NCI-H1436 treated with DMSO at 0.1 percent for 48 hours (cell line): Measurements from ENCODE around the gene MROH2B.
"Not testable (repeated sequence)": the region's sequence is repeated elsewhere in the genome, so short reads cannot be mapped to it uniquely, and the experiment has no call there.

Experiments used
- DNase-seq: peaks from one replicate; lab custom pipeline; 2025; lab: John Stamatoyannopoulos, UW

MROH2B gene

DNA sequence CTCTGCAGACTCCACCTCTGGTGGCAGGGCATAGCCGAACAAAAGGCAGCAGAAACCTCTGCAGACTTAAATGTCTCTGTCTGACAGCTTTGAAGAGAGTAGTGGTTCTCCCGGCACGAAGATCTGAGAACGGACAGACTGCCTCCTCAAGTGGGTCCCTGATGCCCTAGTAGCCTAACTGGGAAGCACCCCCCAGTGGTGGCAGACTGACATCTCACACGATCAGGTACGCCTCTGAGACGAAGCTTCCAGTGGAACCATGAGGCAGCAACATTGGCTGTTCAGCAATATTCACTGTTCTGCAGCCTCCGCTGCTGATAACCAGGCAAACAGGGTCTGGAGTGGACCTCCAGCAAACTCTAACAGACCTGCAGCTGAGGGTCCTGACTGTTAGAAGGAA, 48.5 kb downstream of the MROH2B start:
- not testable (repeated sequence) for DNase-seq

DNA sequence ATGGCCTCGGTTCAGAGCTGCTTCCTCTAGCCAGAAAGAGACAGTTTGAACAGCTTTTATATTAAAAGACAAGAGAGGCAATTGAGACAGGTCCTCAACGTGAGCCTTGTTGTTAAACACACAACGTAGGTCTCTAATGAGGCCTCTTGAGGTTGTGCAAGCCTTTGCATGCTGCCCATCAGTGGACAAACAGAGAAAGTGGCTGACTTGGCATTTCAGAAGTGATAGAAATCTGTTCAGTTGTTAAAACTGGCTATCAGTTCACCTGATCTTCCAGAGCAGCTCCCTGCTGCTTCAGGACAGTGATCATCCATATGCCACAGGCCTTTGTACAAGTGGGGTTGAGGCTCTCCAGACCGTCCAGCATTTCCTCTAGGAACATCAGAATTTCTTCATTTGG, 58.8 kb downstream of the MROH2B start:
- DNase-seq, result no peak

DNA sequence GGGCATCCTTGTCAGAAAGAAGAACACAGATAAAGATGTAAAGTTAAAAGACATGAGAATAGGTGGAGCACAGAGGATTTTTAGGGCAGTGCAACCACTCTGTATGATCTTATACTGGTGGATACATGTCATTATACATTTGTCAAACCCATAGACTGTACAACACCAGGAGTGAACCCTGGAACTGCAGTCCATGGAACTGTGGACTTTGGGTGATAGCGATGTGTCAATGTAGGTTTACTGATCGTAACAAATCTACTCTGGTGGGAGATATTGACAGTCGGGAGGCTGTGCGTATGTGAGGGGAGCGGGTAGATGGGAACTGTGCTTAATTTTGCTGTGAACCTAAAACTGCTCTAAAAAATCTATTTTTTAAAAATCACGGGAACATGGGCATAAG, 60.6 kb downstream of the MROH2B start:
- no peak for DNase-seq

DNA sequence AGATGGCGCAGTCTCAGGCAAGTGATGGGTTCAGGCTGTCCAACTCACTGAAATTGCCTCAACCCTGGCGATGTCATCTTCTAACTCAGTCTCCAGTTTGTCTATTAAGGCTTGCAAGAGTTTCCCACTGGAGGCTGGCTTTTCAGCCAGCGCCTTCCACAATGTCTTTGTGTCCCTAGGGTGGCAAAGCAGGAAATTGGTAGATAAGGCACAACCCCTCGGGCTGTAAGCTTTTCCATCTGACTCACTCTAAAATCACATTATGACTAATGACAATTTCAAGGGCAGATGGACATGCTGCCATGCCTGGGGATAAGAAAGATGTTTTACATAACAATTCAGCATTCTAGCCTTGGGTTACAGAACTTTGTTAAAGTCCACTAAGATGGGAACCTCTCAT, 61.9 kb downstream of the MROH2B start:
- no peak for DNase-seq

DNA sequence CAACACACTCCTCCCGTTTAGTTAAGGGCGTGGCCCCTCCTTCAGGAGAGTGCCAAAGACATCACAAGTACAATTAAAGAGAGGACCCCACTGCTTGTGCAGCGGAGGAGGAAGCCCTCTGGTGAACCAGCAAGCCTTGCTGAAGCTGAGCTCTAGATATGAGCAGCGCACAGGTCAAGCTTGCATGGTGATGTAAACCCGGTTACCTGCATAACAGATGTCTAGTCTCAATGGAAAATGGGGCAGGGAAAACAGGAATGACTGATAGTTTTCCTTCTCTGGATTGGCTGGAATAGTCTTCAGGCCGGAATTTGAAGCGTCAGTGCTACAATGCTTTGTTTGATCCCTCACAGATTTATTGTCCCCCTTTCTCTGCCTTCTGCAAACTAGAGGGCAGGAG, 66.2 kb downstream of the MROH2B start:
- no peak for DNase-seq

DNA sequence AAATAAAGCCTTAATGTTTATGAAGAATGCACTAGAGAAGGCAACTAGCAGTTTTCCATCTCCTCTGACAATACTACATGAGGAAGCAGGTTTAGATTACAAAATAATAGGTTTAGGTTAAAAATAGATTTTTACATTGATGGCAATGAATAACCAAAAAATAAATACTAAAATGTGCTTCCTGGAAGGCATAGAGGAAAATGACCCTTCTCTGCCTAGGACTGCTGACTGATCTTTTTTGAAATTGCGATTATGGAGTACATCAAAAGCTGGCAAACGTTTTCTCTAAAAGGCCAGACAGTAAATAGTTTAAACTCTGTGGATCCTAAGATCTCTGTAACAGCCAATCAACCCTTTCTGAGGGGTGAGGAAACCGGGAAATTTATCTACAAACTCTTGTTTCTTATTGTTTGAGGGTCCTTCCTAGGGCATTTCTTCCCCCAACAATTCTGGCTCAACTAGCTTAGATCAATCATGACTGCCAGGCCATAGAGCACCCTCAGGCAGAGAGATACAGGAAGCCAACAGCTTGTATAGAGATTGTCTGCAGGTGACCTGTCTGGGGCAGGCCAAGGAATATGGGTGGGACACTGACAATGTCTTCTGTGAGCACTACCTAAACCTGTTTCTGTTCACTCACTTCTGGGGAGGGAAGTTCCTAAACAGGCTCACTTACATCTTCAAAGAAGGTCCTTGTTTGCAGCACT, 67.3 kb downstream of the MROH2B start:
- DNase-seq, result no peak

DNA sequence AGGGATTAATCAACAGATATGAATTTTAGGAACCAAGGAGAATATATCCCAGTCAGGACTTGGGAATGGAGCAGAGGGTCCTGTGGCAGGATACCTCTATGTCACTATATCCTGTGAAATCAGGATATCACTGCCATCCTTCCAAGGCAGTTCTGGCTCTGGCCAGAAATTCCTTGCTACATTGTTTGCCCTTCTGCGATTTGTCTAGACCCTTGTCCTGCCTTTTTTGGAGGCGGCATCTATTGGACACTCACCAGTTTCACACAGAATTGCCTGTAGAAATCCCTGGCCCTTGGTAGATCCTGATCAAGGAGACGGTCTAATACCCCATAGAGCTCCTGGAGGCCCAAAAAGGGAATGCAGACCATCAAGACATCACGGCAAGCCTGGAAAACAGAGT, 71.2 kb downstream of the MROH2B start:
- no peak for DNase-seq

DNA sequence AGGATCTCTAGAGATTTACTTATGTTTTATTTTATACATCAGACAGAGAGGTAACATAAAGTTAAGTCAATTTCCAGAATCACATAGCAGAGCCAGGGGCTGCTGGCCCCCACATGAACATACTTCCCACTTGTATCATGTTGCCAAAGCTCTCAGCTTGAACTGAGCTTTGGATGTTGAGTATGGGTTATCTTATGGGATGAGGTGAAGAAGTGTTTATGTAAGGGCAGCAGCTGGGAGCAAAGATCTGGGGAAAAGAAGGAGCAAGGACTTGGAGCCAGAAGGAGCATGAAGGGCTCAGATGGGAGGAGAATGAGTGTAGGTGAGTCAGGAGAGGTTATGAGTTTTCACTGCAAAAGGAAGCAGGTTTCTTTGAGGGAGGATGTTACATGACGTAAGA, 72.0 kb downstream of the MROH2B start:
- no peak for DNase-seq

DNA sequence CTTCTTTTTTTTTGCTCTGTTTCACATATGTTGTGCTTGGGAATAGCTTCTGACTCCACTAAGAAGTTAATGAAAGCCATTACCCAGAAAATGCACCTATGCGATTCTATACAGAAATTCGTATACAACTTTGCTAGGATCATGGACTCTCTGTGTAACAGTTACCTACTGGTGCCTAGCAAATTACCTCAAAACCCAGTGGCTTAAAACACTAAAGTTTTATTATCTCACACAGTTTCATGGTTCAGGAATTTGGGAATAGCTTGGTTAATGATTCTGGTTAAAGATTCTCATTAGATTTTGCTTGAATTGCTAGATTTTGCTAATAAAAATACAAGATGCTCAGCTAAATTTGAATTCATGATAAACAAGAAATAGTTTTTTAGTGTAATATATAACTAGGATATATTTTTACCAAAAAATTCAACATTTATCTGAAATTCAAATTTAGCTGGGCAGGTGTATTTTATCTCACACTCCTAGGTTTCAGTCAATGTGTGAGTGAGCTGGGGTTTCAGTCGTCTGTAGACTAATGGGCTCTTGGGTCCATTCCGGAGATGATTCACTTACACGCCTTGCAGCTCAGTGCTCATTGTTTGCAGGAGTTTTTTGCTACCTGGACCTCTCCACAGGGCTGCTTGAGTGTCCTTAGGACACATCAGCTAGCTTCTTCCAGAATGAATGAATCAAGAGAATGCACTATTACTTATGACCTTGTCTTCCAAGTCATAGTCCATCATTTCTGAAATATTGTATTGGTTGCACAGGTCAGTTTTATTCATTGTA, 75.1 kb downstream of the MROH2B start:
- no peak for DNase-seq

DNA sequence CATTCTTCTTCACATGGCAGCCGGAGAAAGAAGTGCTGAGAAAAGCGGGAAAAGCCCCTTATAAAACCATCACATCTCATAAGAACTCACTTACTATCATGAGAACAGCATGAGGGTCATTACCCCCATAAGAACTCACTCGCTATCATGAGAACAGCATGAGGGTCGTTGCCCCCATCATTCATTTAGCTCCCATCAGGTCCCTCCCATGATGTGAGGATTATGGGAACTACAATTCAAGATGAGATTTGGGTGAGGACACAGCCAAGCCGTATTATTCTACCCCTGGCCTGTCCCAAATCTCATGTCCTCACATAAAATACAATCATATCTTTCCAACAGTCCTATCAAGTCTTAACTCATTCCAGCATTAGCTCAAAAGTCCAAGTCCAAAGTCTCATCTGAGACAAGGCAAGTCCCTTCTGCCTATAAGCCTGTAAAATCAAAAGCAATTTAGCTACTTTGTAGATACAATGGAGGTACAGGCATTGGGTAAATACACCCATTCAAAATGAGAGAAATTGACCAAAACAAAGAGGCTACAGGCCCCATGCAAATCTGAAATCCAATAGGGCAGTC, 79.1 kb downstream of the MROH2B start:
- no peak for DNase-seq

DNA sequence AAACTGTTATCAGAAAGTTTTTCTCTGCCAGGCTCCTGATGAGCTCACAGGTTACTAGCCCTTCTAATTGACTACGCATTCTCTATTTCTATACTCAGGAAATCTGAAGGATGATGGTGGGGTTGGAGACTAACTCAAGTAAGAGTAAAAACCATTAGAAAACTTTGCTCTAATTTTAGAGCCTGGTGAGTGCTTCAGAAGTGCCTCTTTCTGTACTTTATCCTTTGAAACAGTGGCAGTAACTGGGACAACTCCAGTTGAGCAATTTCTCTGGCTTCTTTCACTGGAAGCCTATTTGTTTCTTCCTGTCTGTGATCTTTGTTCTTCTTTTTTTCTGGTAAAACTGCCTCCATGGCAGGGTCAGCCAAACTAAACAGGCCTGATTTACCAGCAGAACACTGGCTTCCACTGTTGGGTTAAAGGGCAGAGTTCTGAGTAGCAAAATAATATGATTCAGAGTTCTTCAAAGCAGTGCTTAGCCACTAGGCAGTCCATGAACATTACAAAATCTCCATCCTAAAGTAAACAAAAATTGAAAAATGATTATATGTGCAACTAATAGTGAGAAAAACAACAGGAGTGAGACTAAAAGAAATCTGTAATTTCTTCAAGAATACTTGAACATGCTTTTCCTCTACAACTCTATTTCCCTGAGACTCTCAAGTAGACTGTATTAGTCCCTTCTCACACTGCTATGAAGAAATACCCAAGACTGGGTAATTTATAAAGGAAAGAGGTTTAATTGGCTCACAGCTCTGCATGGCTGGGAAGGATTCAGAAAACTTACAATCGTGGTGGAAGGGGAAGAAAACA, 79.8 kb downstream of the MROH2B start:
- no peak for DNase-seq

DNA sequence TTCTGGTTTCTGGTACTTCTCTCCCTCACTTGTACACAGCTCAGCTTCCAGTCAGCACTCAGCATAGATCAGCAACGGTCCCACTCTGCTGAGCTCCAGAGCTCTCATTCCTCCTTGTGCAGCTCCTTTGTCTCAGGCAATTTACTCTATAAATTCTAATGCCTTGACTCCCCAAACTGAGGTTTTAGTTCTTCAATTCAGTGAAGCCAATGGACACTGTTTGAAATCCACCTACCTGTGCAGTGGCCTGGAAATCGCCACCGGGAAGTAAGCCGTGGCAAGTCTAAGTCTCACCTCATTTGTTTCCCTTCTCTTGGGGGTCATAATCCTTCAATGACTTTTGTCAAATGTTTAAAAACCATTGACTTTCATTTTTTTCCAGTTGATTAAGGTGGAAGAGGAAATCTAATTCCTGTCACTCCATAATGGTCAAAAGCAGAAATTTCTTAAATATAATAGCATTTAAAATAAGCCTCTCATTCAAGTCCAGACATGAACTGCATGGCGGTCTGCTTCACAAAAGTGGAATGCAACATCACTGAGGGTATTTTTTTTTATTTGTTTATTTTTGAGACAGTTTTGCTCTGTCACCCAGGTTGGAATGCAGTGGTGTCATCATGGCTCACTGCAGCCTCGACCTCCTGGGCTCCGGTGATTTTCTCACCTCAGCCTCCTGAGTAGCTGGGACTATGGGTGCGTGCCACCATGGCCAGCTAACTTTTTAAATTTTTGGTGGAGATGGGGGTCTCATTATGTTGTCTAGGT, 82.2 kb downstream of the MROH2B start:
- DNase-seq, result no peak

DNA sequence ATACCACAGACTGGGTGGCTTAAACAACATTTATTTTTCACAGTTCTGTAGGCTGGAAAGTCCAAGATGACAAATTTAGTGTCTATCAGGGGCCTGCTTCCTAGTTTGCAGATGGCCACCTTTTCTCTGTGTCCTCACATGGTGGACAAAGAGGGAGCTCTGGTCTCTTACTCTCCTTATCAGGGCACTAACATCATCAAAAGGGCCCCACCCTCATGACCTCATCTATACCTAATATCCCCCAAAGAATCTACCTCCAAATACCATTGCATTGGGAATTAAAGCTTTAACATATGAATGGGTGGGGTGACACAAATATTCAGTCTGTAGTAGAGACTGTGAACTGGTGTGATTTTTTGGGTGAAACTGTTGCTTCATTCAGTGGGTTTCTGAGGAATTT, 83.8 kb downstream of the MROH2B start:
- no peak for DNase-seq

DNA sequence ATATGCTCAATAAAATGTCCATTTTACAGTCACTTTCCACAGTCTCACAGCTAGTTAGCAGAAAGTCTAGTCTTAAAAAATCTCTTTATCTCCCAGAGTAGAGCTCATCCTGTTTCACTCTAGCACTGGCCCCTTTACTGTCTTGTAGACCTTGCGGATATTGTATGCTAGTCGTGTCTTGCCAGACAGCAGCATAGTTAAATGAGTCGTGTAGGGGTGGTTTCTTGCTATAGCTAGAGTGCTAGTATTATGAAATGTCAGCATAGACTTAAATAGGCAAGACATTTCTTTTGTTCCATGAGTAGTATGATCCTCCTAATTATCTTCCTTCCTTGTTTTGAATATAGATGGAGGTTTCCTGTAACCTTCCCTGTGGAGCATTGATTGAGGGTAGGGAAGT, 84.5 kb downstream of the MROH2B start:
- no peak for DNase-seq

DNA sequence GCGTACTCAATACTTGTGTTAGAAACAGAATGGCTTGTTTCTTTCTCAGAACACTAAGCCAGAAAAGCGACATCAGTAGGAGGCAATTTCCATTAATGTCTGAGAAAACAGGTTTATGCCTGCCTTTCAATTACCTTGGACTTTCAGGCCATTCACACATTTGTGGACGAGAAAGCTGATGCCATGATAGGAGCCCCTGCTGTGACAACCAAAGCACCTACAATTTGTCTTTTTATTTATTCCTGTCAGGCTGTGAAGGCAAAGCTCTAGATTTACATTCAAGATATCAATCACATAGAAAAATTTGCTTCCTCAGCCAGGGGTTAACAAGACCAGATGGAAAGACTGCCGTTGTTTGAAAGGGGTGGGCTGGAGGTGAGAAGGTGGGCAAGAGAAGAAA, 85.6 kb downstream of the MROH2B start:
- DNase-seq, result no peak

DNA sequence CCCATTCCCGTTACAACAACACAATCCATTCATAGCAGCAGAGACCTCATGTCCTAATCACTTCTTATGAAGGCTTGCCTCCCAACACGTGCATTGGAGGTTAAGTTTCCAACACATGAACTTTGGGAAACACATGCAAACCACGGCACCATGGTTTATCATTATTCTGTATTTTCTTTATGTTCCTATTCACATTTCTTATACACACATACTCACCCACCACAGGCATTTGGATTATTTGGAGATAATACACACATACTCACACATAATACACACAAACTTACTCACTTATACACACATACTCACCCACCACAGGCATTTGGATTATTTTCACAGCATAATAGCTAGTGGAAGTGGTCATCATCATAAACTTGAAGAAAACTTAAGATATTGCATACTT, 86.3 kb downstream of the MROH2B start:
- DNase-seq, result no peak

DNA sequence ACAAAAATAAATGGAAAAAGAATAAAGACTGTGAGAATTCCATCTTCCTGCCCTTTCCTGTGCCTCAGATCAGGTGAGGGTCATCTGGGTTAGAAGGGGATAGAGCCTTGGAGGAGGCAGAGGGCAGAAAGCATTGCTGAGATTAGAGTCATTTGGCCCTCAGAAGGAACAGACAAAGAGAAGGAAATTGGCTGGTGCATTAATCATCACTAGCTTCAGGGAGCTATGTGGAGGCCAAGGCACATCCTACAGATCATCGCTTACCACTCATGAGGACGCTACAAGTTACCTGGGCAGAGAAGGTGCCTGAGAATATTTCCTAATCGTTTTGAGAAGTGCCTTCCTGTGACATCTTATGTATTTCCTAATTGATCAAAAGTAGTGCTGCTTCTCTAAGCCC, 87.4 kb downstream of the MROH2B start:
- no peak for DNase-seq

DNA sequence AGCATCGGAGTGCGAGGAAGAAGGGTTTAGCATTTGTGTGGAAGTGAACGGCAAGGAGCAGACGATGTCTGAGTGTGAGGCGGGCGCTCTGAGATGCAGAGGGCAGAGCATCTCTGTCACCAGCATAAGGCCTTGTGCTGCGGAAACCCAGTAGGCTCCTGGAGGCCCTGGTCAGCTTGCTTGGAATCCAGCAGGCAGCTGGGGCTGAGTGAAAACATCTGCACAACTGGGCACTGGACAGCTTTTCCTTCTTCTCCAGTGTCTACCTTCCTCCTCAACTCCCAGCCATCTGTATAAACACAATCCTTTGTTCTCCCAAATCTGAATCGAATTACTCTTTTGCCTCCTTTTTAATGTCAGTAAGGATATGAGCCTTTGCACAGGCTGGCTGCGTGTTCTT, 89.7 kb downstream of the MROH2B start:
- DNase-seq, result no peak

DNA sequence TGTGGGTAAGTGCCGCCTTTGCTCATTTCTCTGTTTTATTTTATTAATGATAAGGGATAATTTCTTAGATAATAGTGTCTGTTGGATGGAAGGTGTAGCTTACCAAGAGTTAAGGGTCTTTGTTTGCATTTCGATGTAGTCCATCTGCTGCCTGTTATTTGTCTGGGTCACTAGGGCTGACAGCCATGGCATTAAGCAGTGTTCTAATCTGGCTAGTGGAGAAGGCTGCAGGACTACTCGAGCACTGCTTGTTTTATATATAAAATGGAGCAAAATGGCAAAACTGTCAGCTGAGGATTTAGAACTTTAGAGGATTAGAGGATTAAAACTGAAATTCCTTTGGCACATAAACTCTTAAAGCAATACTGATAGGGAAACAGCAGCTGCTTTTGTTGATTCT, 94.3 kb downstream of the MROH2B start:
- DNase-seq, result no peak

DNA sequence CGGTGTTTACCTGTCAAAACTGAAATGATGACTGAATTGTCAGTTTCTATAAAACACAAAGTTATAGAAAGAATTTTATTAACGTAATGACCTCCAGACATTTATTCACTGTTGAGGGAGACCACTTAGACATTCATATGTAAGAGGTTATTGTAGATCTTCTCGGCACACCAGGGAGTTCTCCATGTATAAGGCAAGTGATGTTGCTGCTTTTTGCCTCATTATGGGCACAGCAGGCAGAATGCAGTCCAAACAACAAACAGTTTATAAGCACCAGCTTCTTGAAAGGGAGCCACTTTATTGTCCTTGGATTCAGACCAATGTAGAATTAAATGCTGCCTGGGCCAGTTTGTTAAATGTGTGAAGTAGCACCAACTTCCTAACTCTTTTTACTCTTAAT, 95.1 kb downstream of the MROH2B start:
- DNase-seq, result no peak

DNA sequence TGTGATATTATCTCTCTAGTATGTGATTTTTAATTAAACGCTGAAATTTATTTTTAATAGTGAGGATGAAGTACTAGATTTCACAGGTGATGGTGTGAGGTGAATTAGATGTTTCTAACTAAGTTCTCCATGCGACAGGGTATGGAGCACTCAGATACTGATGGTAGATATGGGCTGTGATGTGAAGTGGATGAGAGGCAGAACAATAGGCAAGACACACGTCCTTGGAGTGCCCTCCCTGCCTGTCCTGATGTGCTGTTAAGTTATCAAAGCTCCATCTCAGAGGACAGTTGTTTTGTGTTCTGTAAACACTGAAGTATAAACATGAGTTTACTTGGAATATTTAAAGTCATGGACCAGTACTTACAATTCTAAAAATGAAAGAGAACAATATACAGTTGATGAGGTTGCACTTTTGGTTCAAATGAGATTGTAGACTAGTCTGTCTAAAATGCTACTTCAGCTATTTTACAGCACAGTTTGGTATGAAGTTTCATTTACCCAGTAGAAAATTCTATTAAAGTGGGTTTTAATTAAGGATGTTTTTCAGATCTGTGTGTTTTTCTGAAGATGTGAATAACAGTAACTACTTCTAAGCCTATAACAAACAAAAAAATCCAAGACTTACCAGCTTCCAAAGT, 97.7 kb downstream of the MROH2B start:
- no peak for DNase-seq
